H1 (cell line): Measurements from ENCODE around the gene CREBL2. TPM values are rescaled to one million over a fixed set of nuclear protein-coding genes. Genes with fewer than 3 reads are reported as not detected.
A peak's percentile ranks its signal among the peaks of the same experiment; 100 is the strongest.

Source experiments
- CTCF ChIA-PET: fragments of 300-600 bp; sonication (Branson Sonifier 250); formaldehyde crosslinking; loops from one replicate; lab custom pipeline; 2021; ENCODE audit not compliant: partially characterized antibody; lab: Charles Lee
- POLR2A ChIA-PET: fragments of 300-600 bp; sonication (Branson Sonifier 250); formaldehyde crosslinking; loops from one replicate; lab custom pipeline; 2021; ENCODE audit warnings: inconsistent platforms; ENCODE audit not compliant: partially characterized antibody; lab: Charles Lee
- DNase-seq, 2 experiments: peaks; one replicate each; pipeline versions ENCODE4 v3.0.0 to v3.0.0-alpha.2; 2010 to 2022; ENCODE audit warnings: low spot score in 2 of 2, low read depth in 1 of 2, mixed read lengths in 1 of 2
- FAIRE-seq: peaks from 2 replicates; lab custom pipeline; 2011; peaks lifted over from hg19 to GRCh38; lab: Jason Lieb, UNC
- H2AFZ ChIP-seq: 2 replicates; pipeline ENCODE4 v1.8.1; 2012; ENCODE audit warnings: low read length, inconsistent platforms
- H2AK5ac ChIP-seq: 2 replicates; pipeline ENCODE4 v1.6.1; 2013; ENCODE audit warnings: low read depth, low read length
- H2BK120ac ChIP-seq: replicated peaks from 2 replicates; pipeline ENCODE3; 2013; ENCODE audit warnings: low read depth, low read length, inconsistent platforms
- H2BK12ac ChIP-seq: 2 replicates; pipeline ENCODE4 v1.6.1; 2013; ENCODE audit warnings: low read depth, low read length
- H2BK15ac ChIP-seq: 2 replicates; pipeline ENCODE4 v1.6.1; 2013; ENCODE audit warnings: low read length
- H2BK20ac ChIP-seq: 2 replicates; pipeline ENCODE4 v1.6.1; 2013; ENCODE audit warnings: low read length
- H2BK5ac ChIP-seq: 2 replicates; pipeline ENCODE4 v1.6.1; 2013; ENCODE audit warnings: low read depth, low read length
- H3K14ac ChIP-seq: 2 replicates; pipeline ENCODE4 v1.6.1; 2013; ENCODE audit warnings: inconsistent platforms; ENCODE audit not compliant: insufficient read length
- H3K18ac ChIP-seq: 2 replicates; pipeline ENCODE4 v1.6.1; 2013; ENCODE audit warnings: low read length; ENCODE audit errors: extremely low read depth
- H3K23ac ChIP-seq: 2 replicates; pipeline ENCODE4 v1.6.1; 2013; ENCODE audit warnings: inconsistent platforms; ENCODE audit not compliant: insufficient read length
- H3K23me2 ChIP-seq: 2 replicates; pipeline ENCODE4 v1.6.1; 2013; ENCODE audit warnings: low read depth, low read length
- H3K27ac ChIP-seq: 2 replicates; pipeline ENCODE4 v1.6.1; 2011; ENCODE audit warnings: low read depth, low read length, inconsistent platforms
- H3K27me3 ChIP-seq, 4 experiments: replicated peaks in 1 of 4; 1 replicate in 1 of 4; 2 replicates in 3 of 4; pipeline versions ENCODE4 v1.6.1 to v1.8.1; 2011 to 2013; ENCODE audit warnings: low read length in 3 of 4, mild to moderate bottlenecking in 3 of 4, inconsistent platforms in 2 of 4, mixed read lengths in 2 of 4, moderate library complexity in 1 of 4; ENCODE audit not compliant: control insufficient read depth in 3 of 4, insufficient read depth in 3 of 4; ENCODE audit errors: extremely low read depth in 1 of 4
- H3K36me3 ChIP-seq, 4 experiments: 2 replicates each; pipeline versions ENCODE4 v1.6.1 to v1.8.1; 2011 to 2013; ENCODE audit warnings: mild to moderate bottlenecking in 4 of 4, low read length in 3 of 4, moderate library complexity in 2 of 4, control low read depth in 1 of 4, inconsistent platforms in 1 of 4; ENCODE audit not compliant: insufficient read depth in 4 of 4, control insufficient read depth in 2 of 4
- H3K4ac ChIP-seq: replicated peaks from 2 replicates; pipeline ENCODE3; 2013; ENCODE audit warnings: low read length, low read depth, mixed read lengths, inconsistent platforms; ENCODE audit not compliant: insufficient read length
- H3K4me1 ChIP-seq, 4 experiments: replicated peaks in 1 of 4; 1 replicate in 1 of 4; 2 replicates in 3 of 4; pipeline versions ENCODE4 v1.6.1 to v1.8.1; 2011 to 2013; ENCODE audit warnings: low read length in 3 of 4, inconsistent platforms in 2 of 4, mixed read lengths in 1 of 4; ENCODE audit not compliant: insufficient read depth in 4 of 4, control insufficient read depth in 3 of 4
- H3K4me2 ChIP-seq, 2 experiments: 2 replicates each; pipeline versions ENCODE4 v1.6.1 to v1.8.1; 2011 to 2013; ENCODE audit warnings: low read depth in 2 of 2, low read length in 2 of 2, control low read depth in 1 of 2, inconsistent platforms in 1 of 2, mild to moderate bottlenecking in 1 of 2; ENCODE audit not compliant: insufficient read depth in 1 of 2
- H3K4me3 ChIP-seq, 4 experiments: fragments of 200-600, 300-600 bp in 1 of 4; sonication (generic), shearing (Covaris generic), sonication (Bioruptor Twin) in 1 of 4; 2 replicates each; pipeline versions ENCODE4 v1.5.1 to v1.8.1; 2011 to 2016; ENCODE audit warnings: low read length in 4 of 4, low read depth in 3 of 4, control low read depth in 2 of 4, inconsistent platforms in 2 of 4, mild to moderate bottlenecking in 2 of 4, mixed read lengths in 1 of 4, moderate library complexity in 1 of 4; ENCODE audit not compliant: insufficient read depth in 2 of 4; ENCODE audit errors: extremely low read depth in 1 of 4
- H3K56ac ChIP-seq: replicated peaks from 2 replicates; pipeline ENCODE3; 2013; ENCODE audit warnings: low read depth, mild to moderate bottlenecking, mixed read lengths, low read length, inconsistent platforms; ENCODE audit not compliant: insufficient read length
- H3K79me1 ChIP-seq: 2 replicates; pipeline ENCODE4 v1.6.1; 2013; ENCODE audit warnings: low read depth, low read length, control low read depth
- H3K79me2 ChIP-seq, 2 experiments: 2 replicates each; pipeline versions ENCODE4 v1.6.1 to v1.8.1; 2012 to 2013; ENCODE audit warnings: low read length in 2 of 2, mild to moderate bottlenecking in 2 of 2, inconsistent platforms in 1 of 2; ENCODE audit not compliant: insufficient read depth in 2 of 2, control insufficient read depth in 1 of 2
- H3K9ac ChIP-seq, 4 experiments: replicated peaks in 1 of 4; 1 replicate in 1 of 4; 2 replicates in 3 of 4; pipeline versions ENCODE4 v1.6.1 to v1.8.1; 2011 to 2013; ENCODE audit warnings: low read depth in 3 of 4, low read length in 3 of 4, control low read depth in 2 of 4, mild to moderate bottlenecking in 2 of 4, moderate library complexity in 2 of 4, inconsistent platforms in 1 of 4; ENCODE audit errors: extremely low read depth in 1 of 4
- H3K9me3 ChIP-seq, 2 experiments: 2 replicates each; pipeline versions ENCODE4 v1.6.1 to v1.8.1; 2012 to 2013; ENCODE audit warnings: mild to moderate bottlenecking in 2 of 2, moderate library complexity in 2 of 2, control low read depth in 1 of 2, inconsistent platforms in 1 of 2, low read depth in 1 of 2, low read length in 1 of 2, mixed read lengths in 1 of 2; ENCODE audit not compliant: insufficient read depth in 2 of 2
- H4K20me1 ChIP-seq, 2 experiments: replicated peaks in 1 of 2; 2 replicates each; pipeline versions ENCODE3 to v1.8.1; 2011 to 2013; ENCODE audit warnings: inconsistent platforms in 2 of 2, low read length in 2 of 2, mild to moderate bottlenecking in 1 of 2; ENCODE audit not compliant: insufficient read depth in 2 of 2, control insufficient read depth in 1 of 2
- H4K5ac ChIP-seq: 2 replicates; pipeline ENCODE4 v1.6.1; 2013; ENCODE audit warnings: low read length, low read depth, mixed read lengths, inconsistent platforms; ENCODE audit not compliant: insufficient read length
- H4K8ac ChIP-seq: 2 replicates; pipeline ENCODE4 v1.8.0; 2013; ENCODE audit warnings: mild to moderate bottlenecking, moderate library complexity, low read length, inconsistent platforms; ENCODE audit not compliant: insufficient read depth; ENCODE audit errors: extremely low read depth
- H4K91ac ChIP-seq: replicated peaks from 2 replicates; pipeline ENCODE3; 2013; ENCODE audit warnings: low read length, mixed read lengths, inconsistent platforms; ENCODE audit not compliant: insufficient read length
- HDAC2 ChIP-seq, 2 experiments: fragments of 300-600 bp in 1 of 2; sonication (generic) in 1 of 2; IDR thresholded peaks; 2 replicates each; pipeline ENCODE4 v1.6.1; 2011 to 2012; ENCODE audit warnings: low read depth in 2 of 2, low read length in 2 of 2, mild to moderate bottlenecking in 2 of 2, moderate library complexity in 2 of 2, borderline replicate concordance in 1 of 2, inconsistent platforms in 1 of 2
- WGBS, 2 experiments: shearing (Covaris generic) in 1 of 2; methylation state at CpG; one replicate each; pipeline versions ENCODE4 v1.1.6 to v1.1.7; 2013 to 2015; ENCODE audit warnings: low lambda C conversion rate in 2 of 2, mixed read lengths in 2 of 2, inconsistent platforms in 1 of 2, low coverage in 1 of 2, missing lambda C conversion rate in 1 of 2; ENCODE audit not compliant: insufficient replicate concordance in 2 of 2, insufficient coverage in 1 of 2, insufficient read length in 1 of 2; ENCODE audit errors: extremely low coverage in 1 of 2, missing lambda C conversion rate in 1 of 2; 5-methylcytosine and 5-hydroxymethylcytosine counted together
- polyA plus RNA-seq, 7 experiments: library from polyadenylated mRNA; depleted of rRNA in 3 of 7; stranded (reverse) in 5 of 7; unstranded in 2 of 7; fragments of >200 nt in 5 of 7; fragments of 200-250 nt in 2 of 7; gene quantifications; 1 replicate in 5 of 7; 2 replicates in 1 of 7; 4 replicates in 1 of 7; pipeline versions ENCODE4 v1.2.1 to v1.2.3, GENCODE V29; 2011 to 2013; ENCODE audit warnings: missing spikeins in 2 of 7, mixed read lengths in 2 of 7
- total RNA-seq: library from RNA; stranded (reverse); fragmentation: NEBNext Ultra II Directional; extraction: Animal tissue kit (Norgen Biotek cat#: 25700); gene quantifications from 2 replicates; pipeline ENCODE4 v1.2.1, GENCODE V29; 2021

Gene CREBL2
- total and polyA plus RNA-seq, 2 of the 8 experiments (the other 6 are each of a cell fraction or from before 2014, with no cell fraction given), result 9.8 to 18.3 TPM

- no peak overlapping the region for H4K91ac ChIP-seq
- peak overlapping the region; percentile 18; the same call in 1 of the 2 replicates for H2BK12ac ChIP-seq
- ChIA-PET POLR2A (interaction anchor here (1.0 to 3.3 kb wide), 4 partner anchors 11 to 327 kb away, joined by 3 to 16 read pairs (median 4); partner anchors contain the start of gene BORCS5), CTCF (interaction anchor here (0.6 to 1.0 kb wide), 2 partner anchors 21 to 401 kb away, joined by 4 to 8 read pairs; no protein-coding TSS in a partner anchor)
- H3K4me1 ChIP-seq, result peaks cover 5 to 14% (median 7%) of the 10 kb centered on the region in 4 experiments; a peak in 6 of 7 replicates
- H2BK5ac ChIP-seq, result peak overlapping the region; percentile 68
- no peaks in the 10 kb centered on the region; the same call in 1 of the 2 replicates for H3K23me2 ChIP-seq
- H3K4me2 ChIP-seq, result peak overlapping the region; percentile 82 to 87
- no peak overlapping the region for H2BK120ac ChIP-seq
- WGBS, 2 experiments, result 0% methylated on average over 4 of the region's 5 CpGs; no CpG with 5 or more reads in 1 of the 2 experiments
- H2BK15ac ChIP-seq, result no peak overlapping the region
- H3K36me3 ChIP-seq, result peaks cover 0 to 4% (median 0%) of the 10 kb centered on the region in 4 experiments; a peak in 2 of 8 replicates
- peak overlapping the region; percentile 81 for H3K27ac ChIP-seq
- no peaks in the 10 kb centered on the region for H3K9me3 ChIP-seq
- peak overlapping the region; percentile 79; the same call in 1 of the 2 replicates for H2AFZ ChIP-seq
- DNase-seq (peak; percentile 80 to 85), FAIRE-seq (peak; percentile 100)
- H3K4ac ChIP-seq, result no peak overlapping the region
- peak overlapping the region; percentile 38; the same call in 1 of the 2 replicates for H2BK20ac ChIP-seq
- H3K56ac ChIP-seq, result no peak overlapping the region
- peaks cover 0 to 3% (median under 1%) of the 10 kb centered on the region in 4 experiments; a peak in 2 of 7 replicates for H3K27me3 ChIP-seq
- peaks cover 0 to 33% of the 10 kb centered on the region in 2 experiments; a peak in 2 of 4 replicates for H3K79me2 ChIP-seq
- no peak overlapping the region for H3K23ac ChIP-seq
- H2AK5ac ChIP-seq, result no peak overlapping the region
- H4K5ac ChIP-seq, result peak overlapping the region; percentile 13
- H4K8ac ChIP-seq, result no peak overlapping the region
- H3K4me3 ChIP-seq, result peak overlapping the region; percentile 71 to 87 (median 78)
- H3K14ac ChIP-seq, result no peak overlapping the region
- peaks cover 5% of the 10 kb centered on the region; the same call in 1 of the 2 replicates for H3K79me1 ChIP-seq
- peaks cover 0 to 6% of the 10 kb centered on the region in 2 experiments for H4K20me1 ChIP-seq
- H3K18ac ChIP-seq, result peak overlapping the region; percentile 39; the same call in 1 of the 2 replicates
- H3K9ac ChIP-seq, result peak overlapping the region; percentile 77 to 82 (median 79)
- TF ChIP-seq HDAC2 (IDR thresholded peaks at IDR 0.05; ENCODE audit: borderline replicate concordance in 1 of 2, low read depth in 2 of 2, low read length in 2 of 2), result 0 out of 4 replicates have a peak, but pooled peaks have one; percentile 5 to 52
Observed at GRCh38 chr12:12684375-12685106, 72.9 kb downstream of the CREBL2 start.
